EH (cell line): ENCODE data around the gene TMEM79.

Experiments
- DNase-seq: peaks from one replicate; pipeline ENCODE4 v3.0.0-alpha.2; 2015; ENCODE audit warnings: low read depth

Gene TMEM79, protein sequence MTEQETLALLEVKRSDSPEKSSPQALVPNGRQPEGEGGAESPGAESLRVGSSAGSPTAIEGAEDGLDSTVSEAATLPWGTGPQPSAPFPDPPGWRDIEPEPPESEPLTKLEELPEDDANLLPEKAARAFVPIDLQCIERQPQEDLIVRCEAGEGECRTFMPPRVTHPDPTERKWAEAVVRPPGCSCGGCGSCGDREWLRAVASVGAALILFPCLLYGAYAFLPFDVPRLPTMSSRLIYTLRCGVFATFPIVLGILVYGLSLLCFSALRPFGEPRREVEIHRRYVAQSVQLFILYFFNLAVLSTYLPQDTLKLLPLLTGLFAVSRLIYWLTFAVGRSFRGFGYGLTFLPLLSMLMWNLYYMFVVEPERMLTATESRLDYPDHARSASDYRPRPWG

DNA sequence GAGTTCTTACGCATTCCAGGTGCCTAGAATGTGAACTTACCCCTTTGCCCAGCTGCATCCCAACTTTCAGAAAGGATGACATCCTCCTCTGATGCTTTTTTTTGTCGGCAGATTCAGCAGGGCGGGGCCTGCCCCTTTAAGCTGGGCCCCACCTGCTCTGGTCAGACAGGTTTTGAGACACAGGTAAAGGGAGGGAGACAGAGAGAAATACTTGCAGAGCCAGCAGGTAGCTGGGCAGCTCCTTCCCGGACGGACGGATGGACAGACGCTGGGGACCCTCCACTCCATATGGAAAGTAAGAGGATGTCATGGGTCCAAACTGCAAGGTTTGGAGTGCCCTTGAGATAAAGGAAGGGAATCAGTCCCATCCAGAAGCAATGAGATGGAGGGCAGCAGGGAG lies at the start of gene TMEM79:
TMEM79 (plus strand) TSS at position 214 of the 400 bp plus-strand sequence. CDS start 902 bp downstream, outside the sequence.
- no peak for DNase-seq

DNA sequence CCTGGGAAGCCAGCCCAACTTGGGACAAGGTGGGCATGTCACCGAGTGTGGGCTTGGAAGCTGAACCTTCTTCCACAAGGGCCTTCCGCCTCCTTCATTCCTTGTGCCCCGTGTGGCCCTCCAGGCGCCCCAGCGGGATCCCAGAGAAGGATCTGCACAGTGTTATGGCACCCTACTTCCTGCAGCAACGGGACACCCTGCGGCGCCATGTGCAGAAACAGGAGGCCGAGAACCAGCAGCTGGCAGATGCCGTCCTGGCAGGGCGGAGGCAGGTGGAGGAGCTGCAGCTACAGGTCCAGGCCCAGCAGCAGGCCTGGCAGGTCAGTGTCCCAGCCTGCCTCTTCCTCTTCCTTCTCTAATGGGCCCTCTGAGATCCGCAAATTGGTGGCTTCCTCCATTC lies 48.0 kb upstream of the TMEM79 start:
- no peak for DNase-seq

DNA sequence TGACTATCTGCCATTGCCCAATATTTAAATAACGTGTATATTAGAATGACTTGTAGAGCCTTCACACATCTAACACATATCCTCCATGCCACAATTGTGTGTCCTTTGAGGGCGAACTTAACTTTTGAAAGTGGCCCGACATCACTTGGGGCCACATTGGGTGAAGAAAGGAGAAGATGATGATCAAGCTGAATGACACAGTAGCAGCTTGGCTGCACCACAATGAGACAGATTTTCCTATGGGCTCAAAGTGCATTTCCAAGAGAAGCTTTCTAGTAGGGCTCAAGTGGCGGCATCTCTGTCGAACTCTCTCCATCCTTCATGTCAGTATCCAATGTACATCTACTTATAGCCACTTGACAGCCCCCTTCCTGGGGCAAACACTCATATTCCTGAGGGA lies 45.9 kb upstream of the TMEM79 start:
- DNase-seq, result no peak

DNA sequence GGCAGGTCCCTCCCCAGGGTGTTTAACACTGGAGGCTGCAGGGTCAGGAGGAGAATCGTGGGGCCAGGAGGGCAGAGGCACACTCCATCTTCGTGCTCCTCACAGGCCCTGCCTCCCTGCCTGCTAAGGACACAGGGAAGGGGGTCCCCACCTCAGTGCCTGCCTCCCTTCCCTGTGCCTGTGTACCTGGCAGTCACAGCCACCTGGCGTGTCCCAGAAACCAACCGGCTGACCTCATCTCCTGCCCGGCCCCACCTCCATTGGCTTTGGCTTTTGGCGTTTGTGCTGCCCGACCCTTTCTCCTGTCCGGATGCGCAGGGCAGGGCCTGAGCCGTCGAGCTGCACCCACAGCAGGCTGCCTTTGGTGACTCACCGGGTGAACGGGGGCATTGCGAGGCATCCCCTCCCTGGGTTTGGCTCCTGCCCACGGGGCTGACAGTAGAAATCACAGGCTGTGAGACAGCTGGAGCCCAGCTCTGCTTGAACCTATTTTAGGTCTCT lies 42.8 kb upstream of the TMEM79 start:
- peak; percentile 65 for DNase-seq

DNA sequence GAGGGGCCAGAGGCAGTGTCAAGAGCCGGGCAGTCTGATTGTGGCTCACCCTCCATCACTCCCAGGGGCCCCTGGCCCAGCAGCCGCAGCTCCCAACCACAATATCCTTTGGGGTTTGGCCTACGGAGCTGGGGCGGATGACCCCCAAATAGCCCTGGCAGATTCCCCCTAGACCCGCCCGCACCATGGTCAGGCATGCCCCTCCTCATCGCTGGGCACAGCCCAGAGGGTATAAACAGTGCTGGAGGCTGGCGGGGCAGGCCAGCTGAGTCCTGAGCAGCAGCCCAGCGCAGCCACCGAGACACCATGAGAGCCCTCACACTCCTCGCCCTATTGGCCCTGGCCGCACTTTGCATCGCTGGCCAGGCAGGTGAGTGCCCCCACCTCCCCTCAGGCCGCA lies 42.2 kb upstream of the TMEM79 start, which contains the start of gene BGLAP:
BGLAP (plus strand) TSS at position 259 of the 400 bp plus-strand sequence; CDS start at position 307, 48 bp downstream.
- no peak for DNase-seq

DNA sequence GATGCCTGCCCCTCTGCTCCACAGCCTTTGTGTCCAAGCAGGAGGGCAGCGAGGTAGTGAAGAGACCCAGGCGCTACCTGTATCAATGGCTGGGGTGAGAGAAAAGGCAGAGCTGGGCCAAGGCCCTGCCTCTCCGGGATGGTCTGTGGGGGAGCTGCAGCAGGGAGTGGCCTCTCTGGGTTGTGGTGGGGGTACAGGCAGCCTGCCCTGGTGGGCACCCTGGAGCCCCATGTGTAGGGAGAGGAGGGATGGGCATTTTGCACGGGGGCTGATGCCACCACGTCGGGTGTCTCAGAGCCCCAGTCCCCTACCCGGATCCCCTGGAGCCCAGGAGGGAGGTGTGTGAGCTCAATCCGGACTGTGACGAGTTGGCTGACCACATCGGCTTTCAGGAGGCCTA lies 41.4 kb upstream of the TMEM79 start:
- DNase-seq, result no peak

DNA sequence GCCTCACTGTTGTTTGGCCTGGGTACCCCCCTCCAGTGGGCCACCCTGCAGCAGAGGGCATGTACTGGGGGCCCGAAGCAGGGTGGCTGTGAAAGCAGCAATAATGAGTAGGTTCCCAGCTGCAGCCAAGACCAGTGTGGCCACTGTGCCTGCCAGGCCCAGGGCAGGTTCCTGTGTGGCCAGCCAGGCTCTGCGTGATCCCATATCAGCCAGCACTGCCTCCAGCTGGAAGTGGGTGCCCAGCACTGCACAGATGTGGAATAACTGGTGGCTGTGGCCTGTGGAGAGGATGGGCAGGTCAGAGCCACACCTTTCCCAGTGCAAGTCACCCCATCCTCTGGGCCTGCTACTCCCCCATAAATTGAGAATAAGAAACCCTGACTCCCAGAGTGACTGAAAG lies 40.0 kb upstream of the TMEM79 start:
- no peak for DNase-seq

DNA sequence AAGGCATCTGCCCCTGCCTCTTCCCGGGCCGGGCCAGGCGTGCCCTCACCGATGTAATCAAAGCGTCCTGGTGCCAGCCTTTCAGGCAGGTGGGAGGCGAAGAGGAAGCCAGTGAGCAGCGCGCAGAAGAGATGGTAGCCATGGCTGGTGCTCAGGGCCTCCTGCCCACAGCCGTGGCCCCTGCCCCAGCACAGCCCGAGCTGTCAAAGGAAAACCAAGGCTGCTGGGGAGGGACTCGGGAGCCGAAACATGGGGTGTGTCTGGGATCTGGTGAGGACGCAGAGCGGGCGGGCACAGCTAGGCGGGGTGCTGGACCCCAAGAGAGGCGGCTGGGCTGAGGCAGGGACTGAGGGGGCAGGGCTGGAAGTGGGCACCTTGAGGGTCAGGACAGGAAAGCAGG lies 39.4 kb upstream of the TMEM79 start:
- no peak for DNase-seq

DNA sequence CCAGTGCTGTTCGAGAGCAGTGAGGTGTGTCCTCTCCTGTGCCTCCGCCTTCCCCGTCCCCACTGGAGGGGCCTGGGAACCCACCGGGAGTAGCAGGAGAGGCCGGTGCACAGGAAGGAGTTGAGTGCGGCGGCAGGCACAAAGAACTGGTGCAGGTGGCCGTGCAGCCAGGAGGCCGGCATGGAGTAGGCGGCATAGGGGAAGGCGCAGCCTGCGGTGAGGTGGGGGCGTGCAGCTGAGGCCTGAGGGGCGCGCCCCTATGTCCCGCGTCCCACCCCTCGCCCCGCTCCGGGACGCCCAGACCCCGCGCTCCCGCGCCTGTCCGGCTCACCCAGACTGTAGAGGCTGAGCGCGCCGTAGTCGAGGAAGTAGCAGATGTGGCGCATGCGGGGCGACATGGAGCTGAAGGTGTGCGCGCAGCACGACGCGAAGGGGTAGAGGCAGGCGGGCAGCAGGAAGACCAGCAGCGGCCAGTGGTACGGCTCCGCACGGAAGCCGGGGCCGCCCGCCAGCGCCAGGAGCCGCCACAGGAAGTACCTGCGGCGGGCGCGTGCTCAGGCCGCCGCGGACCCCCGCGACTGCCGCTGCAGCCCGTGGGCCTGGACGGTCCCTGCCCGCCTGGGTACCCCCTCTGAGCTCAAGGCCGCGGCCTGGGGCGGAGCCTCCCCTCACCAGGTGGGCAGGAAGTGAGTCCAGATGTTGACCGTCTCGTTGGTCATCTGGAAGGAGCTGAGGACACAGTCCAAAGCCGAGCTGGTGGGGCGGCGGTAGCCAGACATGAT lies 38.5 kb upstream of the TMEM79 start:
- peak; percentile 43 for DNase-seq

DNA sequence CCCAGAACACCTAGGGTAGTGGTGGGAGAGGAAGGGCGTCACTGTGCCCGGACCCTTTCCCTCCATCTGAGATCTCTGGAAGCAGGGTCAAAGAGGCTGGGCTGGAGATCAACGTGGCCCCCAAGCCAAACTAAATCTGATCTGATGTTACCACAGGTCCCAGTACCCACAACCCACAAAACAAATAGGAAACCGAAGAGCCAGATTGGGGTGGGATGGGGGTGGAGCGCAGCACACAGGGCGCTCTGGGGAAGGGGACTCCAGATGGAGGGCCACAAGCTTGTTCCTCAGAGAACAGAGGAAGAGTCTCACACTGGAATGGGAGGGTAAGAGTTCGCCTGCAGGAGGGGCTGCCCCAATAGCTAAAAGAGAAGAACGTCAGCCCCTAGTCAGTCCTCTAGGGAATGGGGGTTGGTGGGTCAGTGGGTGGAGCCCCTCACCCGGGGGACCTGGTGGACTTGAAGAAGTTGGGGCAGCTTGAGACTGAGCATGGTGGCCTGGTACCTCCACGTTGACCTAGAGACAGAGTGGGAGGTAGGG lies 37.8 kb upstream of the TMEM79 start:
- no peak for DNase-seq

DNA sequence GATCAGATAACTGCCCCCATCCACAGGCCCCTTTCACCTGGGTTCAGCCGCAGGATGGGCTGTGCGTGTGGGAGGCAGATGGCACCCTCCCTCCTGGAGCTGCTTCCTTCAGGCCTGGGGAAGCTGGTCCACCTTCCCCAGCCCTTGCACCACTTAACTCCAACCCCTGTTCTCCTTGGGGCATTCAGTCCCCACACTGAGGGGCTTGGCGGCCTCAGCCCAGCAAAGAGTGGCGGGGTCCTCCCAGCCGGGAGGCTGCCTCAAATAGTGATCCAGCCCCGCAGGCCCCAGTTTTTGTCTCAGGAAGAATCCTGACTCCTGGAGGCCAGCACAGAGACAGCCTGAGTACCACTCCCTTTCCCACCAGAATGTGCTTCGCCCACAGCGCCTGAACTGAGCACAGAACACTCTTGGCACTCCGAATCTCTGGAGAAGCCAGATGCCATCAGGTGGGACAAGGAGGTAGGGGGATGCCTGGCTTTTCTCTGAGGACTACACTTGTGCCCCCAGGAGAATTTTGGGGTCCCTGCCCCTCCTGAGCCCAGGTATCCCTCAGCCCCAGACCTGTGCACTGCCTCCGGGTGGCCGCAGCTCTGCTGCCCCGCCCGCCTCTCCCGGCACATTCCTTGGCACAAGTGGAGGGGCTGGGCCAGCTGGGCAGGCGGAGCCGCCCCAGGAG lies 37.2 kb upstream of the TMEM79 start:
- DNase-seq, result no peak

DNA sequence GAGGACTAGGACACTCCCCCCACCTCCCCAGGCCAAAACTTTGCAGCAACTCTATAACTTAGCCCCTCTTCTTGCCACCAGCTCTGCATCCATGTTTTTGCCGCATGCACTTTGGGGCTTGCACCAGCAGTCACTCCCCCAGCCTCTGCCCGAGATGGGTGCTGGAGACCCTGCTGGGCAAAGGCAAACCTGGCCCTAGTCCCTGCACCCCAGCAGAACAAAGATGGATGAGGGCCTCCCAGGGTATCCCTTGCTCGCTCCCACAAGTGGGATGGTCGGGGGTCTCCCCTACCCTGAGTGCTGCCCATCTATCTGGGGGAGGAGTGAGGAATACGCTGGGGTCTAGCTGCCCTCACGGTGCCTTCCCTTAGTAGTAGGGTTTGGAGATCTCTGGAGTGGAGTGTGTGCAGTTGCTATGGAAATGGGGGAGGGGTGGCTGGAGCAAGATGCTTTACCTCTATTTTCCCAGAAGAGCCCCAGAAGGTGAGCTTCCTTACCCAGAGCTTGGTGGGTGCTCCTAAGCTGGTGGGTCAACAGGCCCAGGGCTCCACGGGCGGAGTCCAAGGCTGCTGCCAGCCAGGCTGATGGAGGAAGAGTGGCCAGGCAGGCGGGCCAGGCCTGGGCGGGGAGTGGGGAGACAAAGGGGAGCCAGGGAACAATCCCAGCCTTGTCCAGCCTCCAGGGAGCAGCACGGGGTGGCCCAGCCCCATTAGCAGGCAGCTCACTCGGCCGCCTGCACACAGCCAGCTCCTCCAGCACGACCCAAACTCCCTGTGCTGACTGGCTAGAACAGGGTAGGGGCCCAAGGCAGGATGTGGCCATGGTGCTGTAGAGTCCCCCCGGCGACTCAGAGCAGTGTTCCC lies 36.4 kb upstream of the TMEM79 start, which contains the start of gene PAQR6:
PAQR6 (minus strand) TSS at position 597 of the 863 bp plus-strand sequence. CDS start 1,325 bp downstream, outside the sequence.
- no peak for DNase-seq

DNA sequence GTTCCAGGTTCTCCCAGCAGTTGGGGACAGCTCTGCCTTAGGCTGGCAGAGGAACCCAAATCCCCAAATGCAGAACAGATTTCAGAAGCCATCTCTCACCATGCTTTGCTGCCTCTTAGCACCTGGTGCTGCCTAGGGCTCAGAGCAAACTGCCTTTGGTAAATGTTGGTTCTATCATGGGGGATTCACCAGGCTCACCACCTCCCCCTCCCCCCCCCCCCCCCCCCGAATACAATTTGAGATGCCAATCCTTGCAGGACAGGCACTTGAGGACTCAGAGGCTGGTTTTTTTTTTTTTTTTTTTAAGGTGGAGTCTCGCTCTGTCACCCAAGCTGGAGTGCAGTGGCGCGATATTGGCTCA lies 35.8 kb upstream of the TMEM79 start:
- no peak for DNase-seq

DNA sequence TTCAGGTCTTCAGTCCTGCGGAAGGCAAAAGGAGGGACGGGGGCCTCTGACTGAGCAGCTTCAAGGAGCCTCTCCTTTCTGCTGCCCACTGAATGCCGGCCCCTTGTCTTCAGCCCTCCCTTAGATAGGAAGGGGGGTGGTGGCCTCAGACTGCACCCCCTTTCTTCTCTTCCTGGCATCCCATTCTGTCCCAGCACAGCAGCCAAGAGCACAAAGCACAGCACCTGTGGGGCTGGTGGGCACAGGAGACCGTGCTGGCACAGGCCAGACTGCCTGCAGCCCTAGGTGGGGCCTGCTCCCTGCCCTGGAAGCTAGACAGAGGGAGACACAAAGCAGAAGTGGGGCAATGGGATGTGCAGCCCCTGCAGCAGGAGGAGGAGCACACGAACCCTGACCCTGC lies 34.5 kb upstream of the TMEM79 start:
- no peak for DNase-seq

DNA sequence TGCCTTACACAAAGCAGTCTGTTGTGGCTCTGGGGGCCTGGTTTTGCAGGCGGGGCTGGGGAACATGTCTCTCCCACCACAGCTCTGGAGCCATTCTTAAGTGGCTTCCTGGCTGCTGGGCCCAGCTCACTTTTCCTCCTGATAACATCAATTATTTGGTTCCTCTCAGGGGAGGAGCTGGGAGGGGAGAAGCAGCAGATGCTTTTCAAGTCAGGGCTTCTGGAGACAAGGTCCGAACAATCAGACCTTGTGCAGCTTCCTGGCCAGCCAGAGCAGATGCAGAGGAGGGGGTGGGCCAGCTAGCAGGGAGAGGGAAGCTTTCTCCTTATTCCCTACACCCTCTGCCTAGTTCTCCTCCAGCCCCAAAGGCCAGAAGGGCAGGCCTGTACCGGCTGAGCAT lies 32.6 kb upstream of the TMEM79 start:
- DNase-seq, result no peak

DNA sequence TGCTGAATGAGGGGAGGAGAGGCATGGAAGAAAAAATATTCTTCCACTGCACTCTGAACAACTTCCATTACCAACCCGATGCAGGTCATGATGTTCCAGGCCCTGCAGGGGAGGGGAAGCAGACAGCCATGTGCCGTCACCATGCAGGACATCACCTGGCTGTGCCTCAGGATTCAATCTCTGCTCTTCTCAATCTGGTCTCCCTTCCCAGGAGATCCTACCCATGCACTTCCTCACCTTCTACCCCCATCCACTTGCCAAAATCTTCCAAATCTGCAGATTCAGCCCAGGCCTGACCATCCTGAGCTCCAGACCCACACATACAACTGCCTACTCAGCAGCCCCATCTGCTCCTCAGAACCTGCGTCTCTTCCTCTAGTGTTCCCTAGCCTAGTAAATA lies 30.5 kb upstream of the TMEM79 start:
- DNase-seq, result no peak

DNA sequence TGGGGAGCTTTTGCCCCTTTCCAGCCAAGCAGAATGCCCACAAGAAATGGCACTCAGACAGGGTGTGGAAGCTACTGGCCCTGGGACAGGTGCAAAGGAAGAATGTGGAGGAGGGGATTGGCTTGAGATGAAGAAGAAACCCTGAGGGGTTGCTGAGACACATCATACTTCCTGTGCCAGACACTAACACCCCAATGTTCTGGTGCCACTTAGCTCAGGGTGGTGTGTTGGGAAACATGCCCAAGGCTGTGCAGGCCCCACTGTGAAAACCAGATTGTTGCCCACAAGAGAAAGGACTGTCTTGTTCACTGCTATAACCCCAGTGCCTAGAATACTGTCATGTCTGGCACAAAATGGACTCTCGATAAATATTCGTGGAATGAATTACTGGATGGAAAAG lies 26.4 kb upstream of the TMEM79 start:
- DNase-seq, result no peak

DNA sequence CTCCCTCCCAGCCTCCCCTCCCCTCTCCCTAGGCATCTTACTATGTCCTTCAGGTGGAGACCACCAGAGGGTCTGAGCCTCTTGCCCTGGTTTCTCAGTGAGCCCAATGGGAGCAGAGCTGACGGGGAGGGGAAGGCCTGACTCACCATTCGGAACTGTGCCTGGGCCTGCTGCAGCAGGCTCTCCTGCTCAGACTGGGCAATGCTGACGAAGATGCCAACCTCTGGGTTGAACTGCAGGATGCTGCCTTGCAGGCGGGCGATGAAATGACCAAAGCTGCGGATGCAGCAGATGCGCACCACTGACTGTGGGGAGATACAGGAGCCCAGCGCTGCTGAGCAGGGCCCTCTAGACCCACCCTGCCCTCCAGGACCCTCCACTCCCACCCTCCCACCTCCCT lies 25.3 kb upstream of the TMEM79 start:
- DNase-seq, result no peak

DNA sequence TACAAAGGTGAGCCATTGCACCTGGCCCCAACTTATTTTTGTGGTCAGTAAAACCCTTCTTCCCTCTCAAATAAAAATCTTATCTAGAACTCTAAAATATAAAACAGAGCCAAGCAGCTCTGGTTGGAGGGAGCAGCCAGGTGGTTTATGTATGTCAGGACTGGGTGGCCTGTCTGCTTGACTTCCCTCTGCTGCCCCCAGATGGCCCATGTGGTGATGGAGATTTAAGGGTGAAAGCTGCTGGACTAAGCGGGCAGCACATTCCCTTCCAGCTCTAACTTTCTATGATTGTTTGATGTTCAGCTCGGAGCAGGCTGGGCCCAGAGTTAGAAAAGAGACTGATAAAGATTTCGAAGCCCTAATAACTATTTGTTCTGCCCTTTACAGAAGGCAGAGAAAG lies 24.3 kb upstream of the TMEM79 start:
- no peak for DNase-seq

DNA sequence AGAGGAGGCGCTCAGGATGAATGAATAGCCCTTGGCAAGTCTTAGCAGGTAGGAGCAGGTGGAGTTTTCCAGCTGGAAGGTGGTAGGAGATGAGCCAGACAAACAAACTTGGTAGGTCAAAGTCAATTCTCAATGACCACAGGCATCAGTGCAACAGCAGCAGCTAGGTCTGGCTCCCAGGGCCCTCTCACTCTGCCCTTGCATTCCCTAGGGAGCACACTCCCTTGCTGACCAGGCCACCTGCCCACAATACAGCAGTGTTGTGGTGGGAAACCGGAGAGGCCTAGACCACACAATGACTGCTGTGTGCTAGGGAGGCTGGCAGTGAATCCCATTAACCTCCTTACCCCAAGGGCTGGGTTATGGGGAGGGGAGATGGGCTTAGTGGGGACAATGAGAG lies 23.2 kb upstream of the TMEM79 start:
- DNase-seq, result no peak
